Measurements from ENCODE around the gene MIB1.

Gene MIB1

GRCh38 chr18:21815101-21815500, 74.5 kb downstream of the MIB1 start:
- DNase-seq (ENCODE audit: low read depth, low spot score), result no peak

- DNase-seq (ENCODE audit: low read depth, low spot score), result no peak
Observed at GRCh38 chr18:21820033-21820810, 79.6 kb downstream of the MIB1 start.

DNA sequence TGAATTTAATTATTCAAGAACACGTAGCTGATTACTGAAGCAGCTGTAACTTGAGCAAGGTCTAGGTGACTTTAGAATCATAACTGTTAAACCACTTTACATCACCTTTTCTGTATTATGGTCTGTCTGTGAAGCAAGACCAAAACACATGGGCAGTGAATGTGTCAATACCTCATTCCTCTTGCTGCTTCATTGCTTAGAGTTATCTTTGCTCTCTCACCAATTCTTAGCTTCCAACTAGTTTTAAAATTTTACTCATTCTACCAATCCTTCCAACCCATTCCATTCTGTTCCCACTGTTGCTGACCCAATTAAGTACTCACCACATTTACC, 80.2 kb downstream of the MIB1 start:
- DNase-seq (ENCODE audit: low read depth, low spot score), result no peak

GRCh38 chr18:21823848-21824247, 83.3 kb downstream of the MIB1 start:
- DNase-seq (ENCODE audit: low read depth, low spot score), result no peak

GRCh38 chr18:21826196-21826595, 85.6 kb downstream of the MIB1 start:
- no peak for DNase-seq (ENCODE audit: low read depth, low spot score)

- no peak for DNase-seq (ENCODE audit: low read depth, low spot score)
Observed at GRCh38 chr18:21826641-21827302, 86.2 kb downstream of the MIB1 start.

DNA sequence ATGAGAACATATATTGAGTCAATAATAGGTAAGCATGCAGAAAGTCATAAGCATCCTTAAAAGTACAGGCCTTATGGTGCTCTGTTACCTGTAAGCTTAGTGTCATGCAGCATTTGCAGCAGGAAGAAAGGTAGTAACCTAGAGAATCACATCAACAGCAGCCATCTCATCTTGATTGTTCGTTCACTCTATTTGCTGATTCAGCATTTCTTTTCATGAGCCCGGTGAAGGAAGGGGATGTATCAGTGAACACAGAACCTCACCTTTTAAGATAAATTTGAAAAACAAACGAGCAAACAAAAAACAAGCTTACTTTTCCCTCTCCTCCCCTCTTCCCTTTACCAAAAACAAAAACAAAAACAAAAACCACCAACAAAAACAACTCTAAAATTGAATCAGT, 89.9 kb downstream of the MIB1 start:
- DNase-seq (ENCODE audit: low read depth, low spot score), result no peak

DNA sequence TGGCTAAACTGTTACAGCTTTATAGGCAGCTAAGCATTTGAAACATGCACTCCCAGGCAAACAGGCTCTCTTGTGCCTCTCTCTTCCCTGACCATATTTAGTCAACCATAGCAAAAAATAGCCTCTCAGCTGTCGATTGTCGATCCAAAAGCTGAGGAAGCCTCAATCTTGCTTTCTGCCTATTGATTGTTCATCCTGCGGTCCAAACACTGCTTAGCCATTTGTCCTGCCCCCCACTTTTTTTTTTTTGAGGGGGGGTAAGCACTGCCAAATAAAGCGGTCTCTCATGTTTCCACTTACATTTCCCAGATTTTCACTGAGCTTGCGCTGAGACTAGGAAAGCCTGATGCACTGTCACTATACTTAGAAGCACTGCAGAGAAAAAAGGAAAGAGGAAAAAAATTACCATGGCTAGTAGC, 90.8 kb downstream of the MIB1 start:
- no peak for DNase-seq (ENCODE audit: low read depth, low spot score)

DNA sequence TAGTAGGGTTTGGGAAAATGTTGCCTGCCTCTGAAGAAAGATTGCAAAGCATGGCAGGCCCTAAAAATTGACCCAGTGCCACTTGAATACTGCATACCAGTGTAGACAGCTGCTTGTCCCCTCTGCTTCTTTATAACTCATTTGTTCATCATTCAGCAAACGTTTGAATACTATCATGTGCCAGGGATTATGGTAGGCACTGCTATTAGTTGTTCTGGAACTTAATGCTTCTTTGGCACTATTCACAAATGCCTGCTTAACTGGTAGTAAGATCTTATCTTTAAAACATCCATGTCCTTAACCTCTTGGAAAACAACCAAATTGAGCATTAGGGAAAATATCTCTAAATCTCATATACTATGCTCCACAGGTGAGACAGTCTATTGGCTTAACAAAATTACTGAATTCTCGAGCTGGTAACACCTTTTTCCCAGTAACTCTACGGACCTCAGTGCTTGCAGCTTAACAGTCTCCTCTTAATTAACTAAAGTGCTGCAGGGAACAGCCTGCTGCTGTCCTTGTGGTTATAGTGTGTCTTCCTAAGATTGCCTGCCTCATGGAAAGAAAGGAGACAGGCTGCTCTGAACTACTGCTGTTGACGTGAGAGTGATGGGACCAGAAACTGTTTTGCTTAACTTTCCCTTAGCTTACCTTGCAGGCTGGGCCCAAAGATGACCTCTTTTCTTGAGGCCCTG, 93.2 kb downstream of the MIB1 start:
- no peak for DNase-seq (ENCODE audit: low read depth, low spot score)

GRCh38 chr18:21834299-21834660, 93.7 kb downstream of the MIB1 start:
- no peak for DNase-seq (ENCODE audit: low read depth, low spot score)

GRCh38 chr18:21841570-21841969, 101.0 kb downstream of the MIB1 start:
- DNase-seq (ENCODE audit: low read depth, low spot score), result no peak

- DNase-seq (ENCODE audit: low read depth, low spot score), result no peak
Observed at GRCh38 chr18:21843341-21843740, 102.7 kb downstream of the MIB1 start.

- DNase-seq (ENCODE audit: low read depth, low spot score), result no peak
Observed at GRCh38 chr18:21851327-21851961, 110.9 kb downstream of the MIB1 start.

DNA sequence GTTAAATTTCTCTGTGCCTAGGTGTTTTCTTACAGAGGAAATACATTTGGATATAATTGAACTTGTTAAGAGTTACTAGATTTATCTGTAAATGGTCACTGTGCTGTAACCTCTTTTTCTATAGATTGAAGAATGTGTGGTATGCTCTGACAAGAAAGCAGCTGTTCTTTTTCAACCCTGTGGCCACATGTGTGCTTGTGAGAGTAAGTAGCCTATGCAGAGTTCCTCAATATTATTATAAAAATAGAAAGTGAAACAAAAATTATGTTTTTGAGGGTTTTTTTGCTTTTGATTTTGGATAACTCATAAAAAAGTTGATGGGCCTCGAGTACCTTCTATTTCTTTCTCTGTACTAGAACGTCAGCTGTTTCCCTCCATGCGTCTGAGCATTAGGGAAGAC, 112.4 kb downstream of the MIB1 start:
- DNase-seq (ENCODE audit: low read depth, low spot score), result no peak

DNA sequence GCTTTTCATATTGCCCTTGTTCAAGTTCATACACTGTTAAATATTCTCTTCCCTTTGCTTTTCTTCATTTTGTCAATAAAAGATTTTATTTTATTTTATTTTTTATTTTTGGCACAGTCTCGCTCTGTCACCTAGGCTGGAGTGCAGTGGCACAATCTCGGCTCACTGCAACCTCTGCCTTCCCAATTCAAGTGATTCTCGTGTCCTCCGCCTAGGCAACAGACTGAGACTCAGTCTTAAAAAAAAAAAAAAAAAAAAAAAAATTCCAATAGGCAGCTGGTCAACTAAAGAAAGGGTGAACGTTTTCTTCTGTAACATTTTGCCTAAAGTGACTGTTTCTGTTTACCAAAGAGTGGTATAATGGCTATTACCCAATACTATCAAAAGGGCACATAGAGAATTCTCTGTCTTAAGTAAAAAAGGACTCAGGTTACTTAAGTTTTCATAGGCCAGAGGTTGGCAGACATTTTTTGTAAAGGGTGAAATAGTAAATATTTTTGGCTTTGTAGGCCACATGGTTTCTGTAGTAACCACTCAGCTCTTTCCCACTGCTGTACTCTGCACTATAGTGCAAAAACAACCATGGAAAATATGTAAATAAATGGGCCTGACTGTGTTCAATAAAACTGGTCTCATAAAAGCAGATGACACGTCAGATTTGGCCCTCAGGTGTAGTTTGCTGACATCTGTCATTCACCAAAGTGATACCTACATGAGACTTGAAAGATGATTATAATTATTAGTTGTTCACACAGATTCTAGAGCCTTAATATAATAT, 113.4 kb downstream of the MIB1 start:
- no peak for DNase-seq (ENCODE audit: low read depth, low spot score)

- no peak for DNase-seq (ENCODE audit: low read depth, low spot score)
Observed at GRCh38 chr18:21855432-21855831, 114.8 kb downstream of the MIB1 start.

- no peak for DNase-seq (ENCODE audit: low read depth, low spot score)
Observed at GRCh38 chr18:21857871-21858270, 117.3 kb downstream of the MIB1 start.

DNA sequence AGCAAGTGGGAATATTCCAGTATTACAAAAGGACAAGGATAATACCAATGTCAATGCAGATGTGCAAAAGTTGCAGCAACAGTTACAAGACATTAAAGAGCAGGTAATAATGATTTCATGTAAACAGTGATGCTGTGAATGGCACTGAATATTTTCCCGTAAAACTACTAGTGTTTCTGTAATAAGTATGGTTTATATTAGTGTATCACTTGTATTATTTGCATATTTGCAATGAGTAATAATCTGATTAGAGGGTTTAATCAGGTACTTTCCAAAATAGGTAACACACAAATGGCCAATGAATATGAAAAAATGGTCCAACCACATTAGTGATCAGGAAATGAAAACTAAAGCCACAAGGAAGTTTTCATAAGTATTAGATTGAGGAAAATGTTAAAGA, 118.0 kb downstream of the MIB1 start:
- DNase-seq (ENCODE audit: low read depth, low spot score), result no peak

DNA sequence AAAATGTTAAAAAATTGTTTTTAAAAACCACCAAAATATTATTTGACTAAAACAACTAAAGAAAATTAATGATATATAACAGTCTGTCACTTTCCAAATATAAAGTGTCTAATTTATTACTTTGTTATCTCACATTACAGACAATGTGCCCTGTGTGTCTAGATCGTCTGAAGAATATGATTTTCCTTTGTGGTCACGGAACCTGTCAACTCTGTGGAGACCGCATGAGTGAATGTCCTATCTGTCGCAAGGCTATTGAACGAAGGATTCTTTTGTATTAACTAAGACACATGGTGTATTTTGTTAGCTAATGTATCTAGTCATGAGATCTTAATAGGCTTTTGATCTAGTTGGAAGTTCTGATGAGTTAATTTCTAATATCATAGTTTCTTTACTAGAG, 123.8 kb downstream of the MIB1 start:
- no peak for DNase-seq (ENCODE audit: low read depth, low spot score)

DNA sequence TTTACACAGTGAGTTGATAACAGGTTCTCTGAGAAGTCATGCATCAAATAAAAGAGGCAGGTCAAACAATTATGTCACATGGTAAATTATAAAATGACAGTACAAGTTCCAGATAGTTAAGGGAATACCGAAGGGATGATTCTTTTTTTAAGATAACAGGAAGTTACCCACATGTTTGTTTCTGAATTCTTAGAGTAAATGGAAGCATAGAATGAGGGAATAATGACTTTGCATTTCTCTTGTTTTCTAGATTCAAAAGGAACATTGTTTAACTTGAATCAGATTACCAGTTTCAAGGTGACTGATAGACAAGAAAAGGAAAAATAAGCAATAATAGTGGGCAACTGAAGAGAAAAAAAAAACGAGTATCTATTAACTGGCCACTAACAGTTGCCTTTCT, 124.5 kb downstream of the MIB1 start:
- DNase-seq (ENCODE audit: low read depth, low spot score), result no peak

GRCh38 chr18:21868770-21869169, 128.2 kb downstream of the MIB1 start:
- DNase-seq (ENCODE audit: low read depth, low spot score), result no peak

- no peak for DNase-seq (ENCODE audit: low read depth, low spot score)
Observed at GRCh38 chr18:21889570-21889969, 149.0 kb downstream of the MIB1 start.
